ENCODE data around the gene INPP4B. TPM values are rescaled to one million over a fixed set of nuclear protein-coding genes. Genes with fewer than 3 reads are reported as not detected.

The INPP4B gene
- total and polyA plus RNA-seq, 2 donors from 2014 or later = 2.6 to 18.9 TPM

DNA sequence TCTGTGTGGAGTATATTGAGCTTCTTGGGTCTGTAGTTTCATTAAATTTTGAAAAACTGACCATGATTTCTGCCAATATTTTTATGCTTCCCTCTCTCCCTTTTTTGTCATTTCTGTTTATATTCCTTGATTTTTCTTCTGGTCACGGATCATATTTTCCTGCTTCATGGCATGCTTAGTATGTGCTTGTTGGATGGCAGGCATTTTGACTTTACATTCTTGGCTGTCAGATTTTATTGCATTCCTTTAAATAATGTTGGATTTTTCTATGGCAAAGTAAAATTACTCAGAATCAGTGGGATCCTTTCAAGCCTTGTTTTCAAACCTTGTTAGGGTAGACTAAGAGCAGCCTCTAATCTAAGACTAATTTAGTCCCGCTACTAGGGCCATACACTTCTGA is 677.9 kb downstream of the INPP4B start:
- no peak for DNase-seq
- TF ChIP-seq, protein P1, sequence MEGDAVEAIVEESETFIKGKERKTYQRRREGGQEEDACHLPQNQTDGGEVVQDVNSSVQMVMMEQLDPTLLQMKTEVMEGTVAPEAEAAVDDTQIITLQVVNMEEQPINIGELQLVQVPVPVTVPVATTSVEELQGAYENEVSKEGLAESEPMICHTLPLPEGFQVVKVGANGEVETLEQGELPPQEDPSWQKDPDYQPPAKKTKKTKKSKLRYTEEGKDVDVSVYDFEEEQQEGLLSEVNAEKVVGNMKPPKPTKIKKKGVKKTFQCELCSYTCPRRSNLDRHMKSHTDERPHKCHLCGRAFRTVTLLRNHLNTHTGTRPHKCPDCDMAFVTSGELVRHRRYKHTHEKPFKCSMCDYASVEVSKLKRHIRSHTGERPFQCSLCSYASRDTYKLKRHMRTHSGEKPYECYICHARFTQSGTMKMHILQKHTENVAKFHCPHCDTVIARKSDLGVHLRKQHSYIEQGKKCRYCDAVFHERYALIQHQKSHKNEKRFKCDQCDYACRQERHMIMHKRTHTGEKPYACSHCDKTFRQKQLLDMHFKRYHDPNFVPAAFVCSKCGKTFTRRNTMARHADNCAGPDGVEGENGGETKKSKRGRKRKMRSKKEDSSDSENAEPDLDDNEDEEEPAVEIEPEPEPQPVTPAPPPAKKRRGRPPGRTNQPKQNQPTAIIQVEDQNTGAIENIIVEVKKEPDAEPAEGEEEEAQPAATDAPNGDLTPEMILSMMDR (IDR thresholded peaks at IDR 0.05; ENCODE audit: borderline replicate concordance, extremely low read depth, insufficient read depth) = no peak
- FAIRE-seq = no peak
- Histone ChIP-seq H3K27me3 (ENCODE audit: control insufficient read depth, insufficient read depth, low read length) (no peaks in the 10 kb centered on the region), H3K9me3 (ENCODE audit: control insufficient read depth in 2 of 3, insufficient read depth in 1 of 3, low read length in 3 of 3) (no peaks in the 10 kb centered on the region), H3K4me3 (ENCODE audit: low read length in 3 of 3) (no peak overlapping the region), H3K4me1 (ENCODE audit: control insufficient read depth in 2 of 3, insufficient read depth in 2 of 3, low read depth in 1 of 3, low read length in 3 of 3) (no peaks in the 10 kb centered on the region), H3K27ac (ENCODE audit: low read depth in 2 of 2, low read length in 2 of 2) (no peak overlapping the region), H3K9ac (ENCODE audit: low read length in 3 of 3) (no peak overlapping the region), H3K36me3 (ENCODE audit: control insufficient read depth in 2 of 3, insufficient read depth in 3 of 3, low read length in 3 of 3) (no peaks in the 10 kb centered on the region)
- intact Hi-C loops (cut with DNase I) = no loop called here

DNA sequence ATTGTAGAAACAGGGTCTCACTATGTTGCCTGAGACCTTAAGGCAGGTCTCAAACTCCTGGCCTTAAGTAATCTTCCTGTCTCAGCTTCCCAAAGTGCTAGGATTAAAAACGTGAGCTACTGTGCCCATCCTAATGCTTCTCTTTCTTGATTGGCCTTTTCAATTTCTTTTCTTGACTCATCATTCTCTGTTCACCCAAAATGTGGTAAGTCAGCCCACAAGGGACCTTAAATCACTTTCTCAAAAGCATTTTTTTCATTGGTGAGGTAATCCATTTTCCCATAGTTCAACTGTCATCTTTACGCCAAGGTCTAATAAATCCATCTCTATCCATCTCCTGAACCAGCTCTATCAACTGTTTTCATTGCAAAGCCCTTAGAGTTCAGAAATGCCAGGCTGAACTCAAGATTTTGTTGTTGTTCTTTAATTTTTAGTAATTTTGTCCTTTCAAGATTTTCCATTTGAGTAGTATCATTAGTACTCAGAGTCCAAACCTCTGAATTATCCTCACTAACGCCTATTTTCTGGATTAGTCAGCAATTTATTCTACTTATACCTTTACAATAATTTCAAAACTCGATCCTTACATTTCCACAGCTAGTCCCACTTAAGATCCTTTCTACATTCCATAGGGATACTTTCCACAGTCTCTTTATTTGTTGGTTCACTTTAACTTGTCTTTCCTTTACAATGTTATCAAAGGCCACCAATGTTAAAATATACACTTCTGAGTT is 681.2 kb downstream of the INPP4B start:
- Histone ChIP-seq H3K4me3 (ENCODE audit: low read length in 3 of 3) (no peak overlapping the region), H3K27me3 (ENCODE audit: control insufficient read depth, insufficient read depth, low read length) (no peaks in the 10 kb centered on the region), H3K9ac (ENCODE audit: low read length in 3 of 3) (no peak overlapping the region), H3K9me3 (ENCODE audit: control insufficient read depth in 2 of 3, insufficient read depth in 1 of 3, low read length in 3 of 3) (no peaks in the 10 kb centered on the region), H3K27ac (ENCODE audit: low read depth in 2 of 2, low read length in 2 of 2) (no peak overlapping the region), H3K36me3 (ENCODE audit: control insufficient read depth in 2 of 3, insufficient read depth in 3 of 3, low read length in 3 of 3) (no peaks in the 10 kb centered on the region), H3K4me1 (ENCODE audit: control insufficient read depth in 2 of 3, insufficient read depth in 2 of 3, low read depth in 1 of 3, low read length in 3 of 3) (no peaks in the 10 kb centered on the region)
- TF ChIP-seq, protein P1 (IDR thresholded peaks at IDR 0.05; ENCODE audit: borderline replicate concordance, extremely low read depth, insufficient read depth) = no peak
- DNase-seq (no peak), FAIRE-seq (no peak)
- intact Hi-C loops (cut with DNase I) = no loop called here

DNA sequence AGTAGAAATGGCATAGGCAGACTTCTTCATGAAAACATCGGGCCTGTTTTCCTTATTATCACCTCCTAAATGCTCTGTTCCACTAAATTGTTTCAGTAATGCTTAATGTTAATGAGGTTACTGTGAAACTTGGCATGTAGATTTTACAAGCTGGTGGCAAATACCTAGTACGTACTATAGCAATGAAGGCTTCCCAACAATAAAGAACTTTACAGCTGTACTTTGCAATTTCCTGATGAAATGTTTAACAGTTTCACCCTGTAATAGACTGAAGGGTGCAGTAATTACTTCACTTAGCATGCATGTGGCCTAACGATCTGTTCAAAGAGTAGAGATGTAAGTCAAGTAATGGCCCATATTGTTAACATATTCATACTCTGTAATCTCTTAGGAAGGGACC is 685.0 kb downstream of the INPP4B start:
- H3K27ac ChIP-seq (ENCODE audit: low read depth in 2 of 2, low read length in 2 of 2) = no peak overlapping the region
- no peaks in the 10 kb centered on the region for H3K36me3 ChIP-seq (ENCODE audit: control insufficient read depth in 2 of 3, insufficient read depth in 3 of 3, low read length in 3 of 3)
- DNase-seq = no peak
- H3K4me1 ChIP-seq (ENCODE audit: control insufficient read depth in 2 of 3, insufficient read depth in 2 of 3, low read depth in 1 of 3, low read length in 3 of 3) = peaks cover 0 to 2% (median 0%) of the 10 kb centered on the region in 3 donors
- H3K4me3 ChIP-seq (ENCODE audit: low read length in 3 of 3) = no peak overlapping the region
- no peaks in the 10 kb centered on the region for H3K27me3 ChIP-seq (ENCODE audit: control insufficient read depth, insufficient read depth, low read length)
- TF ChIP-seq, protein P1 (IDR thresholded peaks at IDR 0.05; ENCODE audit: borderline replicate concordance, extremely low read depth, insufficient read depth) = no peak
- H3K9me3 ChIP-seq (ENCODE audit: control insufficient read depth in 2 of 3, insufficient read depth in 1 of 3, low read length in 3 of 3) = no peaks in the 10 kb centered on the region
- H3K9ac ChIP-seq (ENCODE audit: low read length in 3 of 3) = no peak overlapping the region
- no peak for FAIRE-seq
- intact Hi-C loops (cut with DNase I) = no loop called here
